ENCODE measurements around the gene MAT1A. TPM values are rescaled to one million over a fixed set of nuclear protein-coding genes. Genes with fewer than 3 reads are reported as not detected.

The MAT1A gene
- total RNA-seq, 2 donors from 2014 or later = 0.53 to 0.58 TPM

- Histone ChIP-seq H3K9me3 (ENCODE audit: control insufficient read depth, low read length) (no peaks in the 10 kb centered on the region), H3K36me3 (ENCODE audit: control insufficient read depth, insufficient read depth, low read length) (no peaks in the 10 kb centered on the region), H3K4me3 (ENCODE audit: low read length) (no peak overlapping the region), H3K27me3 (ENCODE audit: control insufficient read depth, insufficient read depth, low read length, poor library complexity, severe bottlenecking) (no peaks in the 10 kb centered on the region), H3K27ac (ENCODE audit: low read depth, low read length) (no peak overlapping the region), H3K4me1 (ENCODE audit: control insufficient read depth, insufficient read depth, low read length) (no peaks in the 10 kb centered on the region), H3K9ac (ENCODE audit: extremely low read depth, low read length, poor library complexity, severe bottlenecking) (no peak overlapping the region)
- H3K27ac Mint-ChIP-seq = peak overlapping the region; percentile 41
- no peaks in the 10 kb centered on the region for H3K27me3 Mint-ChIP-seq (ENCODE audit: insufficient read depth)
- WGBS, 2 experiments (ENCODE audit: insufficient coverage in 1 of 2, insufficient read length in 1 of 2) = 91 to 95% methylated on average over 7 to 9 of the region's 9 CpGs
- H3K4me3 Mint-ChIP-seq = no peak overlapping the region
- peaks cover 16% of the 10 kb centered on the region for H3K4me1 Mint-ChIP-seq
- DNase-seq = no peak
- no peaks in the 10 kb centered on the region for H3K36me3 Mint-ChIP-seq (ENCODE audit: low read depth)
- H3K9me3 Mint-ChIP-seq = no peaks in the 10 kb centered on the region
- no peak for TF ChIP-seq CTCF (conservative IDR thresholded peaks at IDR 0.05)
These were observed 7.4 kb downstream of the MAT1A start for GRCh38 chr10:80281784-80282765.

- no peak for TF ChIP-seq CTCF (conservative IDR thresholded peaks at IDR 0.05)
- Histone ChIP-seq H3K9me3 (ENCODE audit: control insufficient read depth, low read length) (no peaks in the 10 kb centered on the region), H3K27me3 (ENCODE audit: control insufficient read depth, insufficient read depth, low read length, poor library complexity, severe bottlenecking) (no peaks in the 10 kb centered on the region), H3K36me3 (ENCODE audit: control insufficient read depth, insufficient read depth, low read length) (no peaks in the 10 kb centered on the region), H3K27ac (ENCODE audit: low read depth, low read length) (no peak overlapping the region), H3K9ac (ENCODE audit: extremely low read depth, low read length, poor library complexity, severe bottlenecking) (no peak overlapping the region), H3K4me3 (ENCODE audit: low read length) (no peak overlapping the region), H3K4me1 (ENCODE audit: control insufficient read depth, insufficient read depth, low read length) (no peaks in the 10 kb centered on the region)
- Mint-ChIP-seq H3K27ac (no peak overlapping the region), H3K4me3 (no peak overlapping the region), H3K4me1 (peaks cover 9% of the 10 kb centered on the region), H3K9me3 (no peaks in the 10 kb centered on the region), H3K27me3 (ENCODE audit: insufficient read depth) (no peaks in the 10 kb centered on the region), H3K36me3 (ENCODE audit: low read depth) (no peaks in the 10 kb centered on the region)
- WGBS, 2 experiments (ENCODE audit: insufficient coverage in 1 of 2, insufficient read length in 1 of 2) = 90 to 100% methylated on average over 2 to 6 of the region's 6 CpGs
- no peak for DNase-seq
These were observed 8.2 kb downstream of the MAT1A start for GRCh38 chr10:80281292-80281691.

- Histone ChIP-seq H3K4me1 (ENCODE audit: control insufficient read depth, insufficient read depth, low read length) (no peaks in the 10 kb centered on the region), H3K9ac (ENCODE audit: extremely low read depth, low read length, poor library complexity, severe bottlenecking) (no peak overlapping the region), H3K4me3 (ENCODE audit: low read length) (no peak overlapping the region), H3K36me3 (ENCODE audit: control insufficient read depth, insufficient read depth, low read length) (no peaks in the 10 kb centered on the region), H3K27ac (ENCODE audit: low read depth, low read length) (no peak overlapping the region), H3K27me3 (ENCODE audit: control insufficient read depth, insufficient read depth, low read length, poor library complexity, severe bottlenecking) (no peaks in the 10 kb centered on the region), H3K9me3 (ENCODE audit: control insufficient read depth, low read length) (no peaks in the 10 kb centered on the region)
- Mint-ChIP-seq H3K27ac (peak overlapping the region; percentile 33), H3K4me1 (peaks cover 8% of the 10 kb centered on the region), H3K27me3 (ENCODE audit: insufficient read depth) (no peaks in the 10 kb centered on the region), H3K4me3 (no peak overlapping the region), H3K36me3 (ENCODE audit: low read depth) (no peaks in the 10 kb centered on the region), H3K9me3 (no peaks in the 10 kb centered on the region)
- DNase-seq = no peak
- 91% methylated on average over 16 to 23 of the region's 23 CpGs for WGBS, 2 experiments (ENCODE audit: insufficient coverage in 1 of 2, insufficient read length in 1 of 2)
- no peak for TF ChIP-seq CTCF (conservative IDR thresholded peaks at IDR 0.05)
These were observed 9.2 kb downstream of the MAT1A start for GRCh38 chr10:80280071-80280800.
